ENCODE measurements around the gene NDUFA11.

NDUFA11 gene

GRCh38 chr19:5932609-5933262 lies 29.1 kb upstream of the NDUFA11 start:
- no peak for DNase-seq (ENCODE audit: low spot score)

GRCh38 chr19:5932146-5932545 lies 28.6 kb upstream of the NDUFA11 start:
- DNase-seq (ENCODE audit: low spot score): no peak

- no peak for DNase-seq (ENCODE audit: low spot score)
Measured at GRCh38 chr19:5931251-5931650, 27.7 kb upstream of the NDUFA11 start.

- DNase-seq (ENCODE audit: low spot score): no peak
Measured at GRCh38 chr19:5929625-5930024, 26.0 kb upstream of the NDUFA11 start.

- DNase-seq (ENCODE audit: low spot score): no peak
Measured at GRCh38 chr19:5929179-5929578, 25.6 kb upstream of the NDUFA11 start.

- no peak for DNase-seq (ENCODE audit: low spot score)
Measured at GRCh38 chr19:5927441-5927821, 23.8 kb upstream of the NDUFA11 start.

GRCh38 chr19:5926641-5927440 lies 23.3 kb upstream of the NDUFA11 start:
- no peak for DNase-seq (ENCODE audit: low spot score)

GRCh38 chr19:5925830-5926427 lies 22.3 kb upstream of the NDUFA11 start:
- DNase-seq (ENCODE audit: low spot score): no peak

- no peak for DNase-seq (ENCODE audit: low spot score)
Measured at GRCh38 chr19:5923356-5923755, 19.8 kb upstream of the NDUFA11 start.

- no peak for DNase-seq (ENCODE audit: low spot score)
Measured at GRCh38 chr19:5922161-5922545, 18.6 kb upstream of the NDUFA11 start.

GRCh38 chr19:5921516-5922160 lies 18.0 kb upstream of the NDUFA11 start:
- DNase-seq (ENCODE audit: low spot score): no peak

- no peak for DNase-seq (ENCODE audit: low spot score)
Measured at GRCh38 chr19:5918463-5919079, 15.0 kb upstream of the NDUFA11 start.

- no peak for DNase-seq (ENCODE audit: low spot score)
Measured at GRCh38 chr19:5917431-5918107, 14.0 kb upstream of the NDUFA11 start.

- DNase-seq (ENCODE audit: low spot score): no peak
Measured at GRCh38 chr19:5916181-5916708, 12.7 kb upstream of the NDUFA11 start.

- DNase-seq (ENCODE audit: low spot score): no peak
Measured at GRCh38 chr19:5915782-5916165, 12.2 kb upstream of the NDUFA11 start.

GRCh38 chr19:5914946-5915781 lies 11.6 kb upstream of the NDUFA11 start:
- DNase-seq (ENCODE audit: low spot score): no peak

GRCh38 chr19:5914358-5914774 lies 10.8 kb upstream of the NDUFA11 start:
- no peak for DNase-seq (ENCODE audit: low spot score)

GRCh38 chr19:5913739-5914357 lies 10.3 kb upstream of the NDUFA11 start, which contains the start of gene CAPS:
CAPS (plus strand) TSS chr19:5914254; CDS start chr19:5914407, 153 bp downstream.
- DNase-seq (ENCODE audit: low spot score): no peak

GRCh38 chr19:5911366-5911765 lies 7.8 kb upstream of the NDUFA11 start:
- no peak for DNase-seq (ENCODE audit: low spot score)

- DNase-seq (ENCODE audit: low spot score): no peak
Measured at GRCh38 chr19:5910638-5910907, 7.0 kb upstream of the NDUFA11 start.

Measured in CD4-positive, alpha-beta T cell treated with Interleukin-2 at 100 ng/mL for 4 hours (primary cell).